ENCODE results near the gene YJU2.
"Not testable (repeated sequence)": the region's sequence is repeated elsewhere in the genome, so short reads cannot be mapped to it uniquely, and the experiment has no call there.

Gene YJU2

GRCh38 chr19:4278010-4278409, 31.1 kb downstream of the YJU2 start:
- TF ChIP-seq CTCF (conservative IDR thresholded peaks at IDR 0.05) (no peak), ZFX (IDR thresholded peaks at IDR 0.05) (no peak)
- H3K27ac ChIP-seq = no peak overlapping the region

GRCh38 chr19:4278419-4279266, 31.8 kb downstream of the YJU2 start, which contains the start of gene SHD:
Gene SHD (plus strand): TSS chr19:4279266. CDS start chr19:4280064, 798 bp downstream.
- H3K27ac ChIP-seq = no peak within 1 kb of the TSS
- TF ChIP-seq CTCF (conservative IDR thresholded peaks at IDR 0.05) (no peak), ZFX (IDR thresholded peaks at IDR 0.05) (no peak)

- no peak overlapping the region for H3K27ac ChIP-seq
- no peak for TF ChIP-seq ZFX (IDR thresholded peaks at IDR 0.05)
- no peak for TF ChIP-seq CTCF (conservative IDR thresholded peaks at IDR 0.05)
These were observed 32.3 kb downstream of the YJU2 start for GRCh38 chr19:4279267-4279529.

GRCh38 chr19:4279530-4280422, 32.9 kb downstream of the YJU2 start:
- no peak overlapping the region for H3K27ac ChIP-seq
- TF ChIP-seq CTCF (conservative IDR thresholded peaks at IDR 0.05) = no peak
- no peak for TF ChIP-seq ZFX (IDR thresholded peaks at IDR 0.05)

- no peak overlapping the region for H3K27ac ChIP-seq
These were observed 37.5 kb downstream of the YJU2 start for GRCh38 chr19:4284176-4284958.

GRCh38 chr19:4284974-4285373, 38.1 kb downstream of the YJU2 start:
- TF ChIP-seq CTCF (conservative IDR thresholded peaks at IDR 0.05) = no peak
- no peak for TF ChIP-seq ZFX (IDR thresholded peaks at IDR 0.05)
- H3K27ac ChIP-seq = no peak overlapping the region

More at GRCh38 chr19:4284176-4284958, 37.5 kb downstream of the YJU2 start:
- TF ChIP-seq ZFX (IDR thresholded peaks at IDR 0.05) = no peak
- TF ChIP-seq CTCF (conservative IDR thresholded peaks at IDR 0.05) = no peak

- H3K27ac ChIP-seq = not testable (repeated sequence)
These were observed 39.3 kb downstream of the YJU2 start for GRCh38 chr19:4286141-4286540.
